ENCODE data around the gene CD69.
"Not testable (repeated sequence)": the region's sequence is repeated elsewhere in the genome, so short reads cannot be mapped to it uniquely, and the experiment has no call there.

CD69 gene

DNA sequence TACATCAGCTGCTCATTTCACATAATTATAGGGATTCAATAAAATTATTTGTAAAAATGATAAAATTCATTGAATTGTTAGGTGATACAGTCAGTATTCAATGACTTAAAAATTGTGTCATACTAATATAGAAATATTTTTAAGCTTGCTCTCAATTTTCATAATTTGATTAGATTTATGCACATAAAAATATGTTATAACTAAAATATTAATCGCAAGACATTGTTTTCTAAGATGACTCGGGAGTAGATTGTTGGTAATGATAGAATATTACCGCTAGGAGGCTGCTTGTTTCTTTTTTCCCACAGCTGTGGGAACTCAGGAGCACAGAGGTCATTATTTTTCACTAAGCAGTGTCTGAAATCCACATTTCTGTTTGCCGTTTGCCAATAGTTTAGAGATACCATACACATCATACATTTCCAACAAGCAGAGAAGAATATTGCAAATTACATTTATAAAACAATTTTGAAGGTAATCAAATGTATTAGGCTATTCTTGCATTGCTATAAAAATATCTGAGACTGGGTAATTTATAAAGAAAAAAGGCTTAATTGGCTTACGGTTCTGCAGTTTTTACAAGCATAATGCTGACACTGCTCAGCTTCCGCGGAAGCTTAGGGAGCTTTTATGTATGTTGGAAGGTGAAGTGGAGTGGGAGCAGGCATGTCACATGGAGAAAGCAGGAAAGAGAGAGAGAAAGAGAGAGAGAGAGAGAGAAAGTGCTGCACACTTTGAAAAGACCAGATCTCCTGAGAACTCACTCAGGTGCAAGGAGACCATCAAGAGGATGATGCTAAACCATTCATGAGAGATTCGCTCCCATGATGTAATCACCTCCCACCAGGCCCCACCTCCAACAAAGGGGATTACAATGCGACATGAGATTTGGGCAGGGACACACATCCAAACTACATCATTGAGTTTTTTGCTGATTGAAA, 9.2 kb downstream of the CD69 start:
- DNase-seq (ENCODE audit: low read depth in 2 of 2, low spot score in 1 of 2): peak in 1 of 2 donors; percentile 46

DNA sequence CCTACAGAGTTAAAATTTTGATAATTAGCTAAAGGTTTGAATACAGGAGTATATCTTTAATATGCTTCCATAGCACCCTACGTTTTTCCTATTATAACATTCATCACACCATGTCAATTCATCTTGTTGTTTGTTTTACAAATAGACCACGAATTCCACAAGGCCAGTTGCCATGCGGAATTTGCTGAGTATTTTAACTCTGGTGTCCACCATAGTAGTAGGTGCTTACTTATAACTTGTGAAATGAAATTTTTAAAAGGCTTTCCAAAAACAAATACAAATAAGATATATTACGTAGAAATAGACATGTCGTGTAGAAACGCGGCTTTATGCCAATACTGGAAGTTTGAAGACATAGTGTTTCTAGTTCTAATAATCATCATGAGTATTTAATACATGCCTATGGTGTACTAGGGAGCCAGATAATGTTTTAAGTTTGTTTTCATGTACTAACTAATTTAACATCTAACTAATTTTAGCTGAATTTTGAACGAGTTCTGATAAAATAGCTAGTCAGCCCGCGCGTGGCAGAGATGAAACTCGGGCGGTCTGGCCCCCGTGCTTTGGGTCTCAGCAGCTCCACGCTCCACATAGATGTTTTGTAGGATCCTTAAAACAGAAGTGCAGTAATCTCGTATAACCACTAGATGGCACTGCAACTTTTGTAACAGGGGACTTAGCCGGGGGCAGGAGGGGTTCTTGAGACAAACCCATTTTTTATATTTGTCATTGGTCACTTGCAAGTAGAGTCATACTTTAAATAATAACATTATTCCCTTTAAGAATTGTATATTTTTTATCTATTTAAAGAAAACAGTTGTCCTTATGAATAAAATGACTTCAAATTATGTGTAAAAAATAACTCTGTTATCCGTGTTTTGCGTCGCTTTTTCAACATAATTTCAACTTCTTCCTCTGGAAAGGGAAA, 10.2 kb downstream of the CD69 start:
- peak in 1 of 2 donors; percentile 37 for DNase-seq (ENCODE audit: low read depth in 2 of 2, low spot score in 1 of 2)

DNA sequence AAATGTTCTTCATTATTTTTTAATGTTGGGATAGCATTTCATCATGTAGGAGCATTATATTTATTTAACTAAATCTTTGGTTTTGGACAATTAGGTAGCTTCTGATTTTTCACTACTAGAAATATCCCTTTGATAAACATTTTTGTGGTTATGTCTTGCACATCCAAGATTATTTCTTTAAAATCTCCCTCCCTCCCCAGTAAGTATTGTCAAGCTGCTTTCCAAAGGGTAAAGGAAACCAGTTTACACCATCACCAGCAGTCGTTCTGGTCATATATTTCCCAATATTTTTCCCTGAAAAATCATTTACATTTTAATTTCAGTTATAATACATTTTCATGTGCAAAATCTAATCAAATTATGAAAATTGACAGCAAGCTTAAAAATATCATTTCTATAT, 11.1 kb downstream of the CD69 start:
- no peak for DNase-seq (ENCODE audit: low read depth in 2 of 2, low spot score in 1 of 2)

DNA sequence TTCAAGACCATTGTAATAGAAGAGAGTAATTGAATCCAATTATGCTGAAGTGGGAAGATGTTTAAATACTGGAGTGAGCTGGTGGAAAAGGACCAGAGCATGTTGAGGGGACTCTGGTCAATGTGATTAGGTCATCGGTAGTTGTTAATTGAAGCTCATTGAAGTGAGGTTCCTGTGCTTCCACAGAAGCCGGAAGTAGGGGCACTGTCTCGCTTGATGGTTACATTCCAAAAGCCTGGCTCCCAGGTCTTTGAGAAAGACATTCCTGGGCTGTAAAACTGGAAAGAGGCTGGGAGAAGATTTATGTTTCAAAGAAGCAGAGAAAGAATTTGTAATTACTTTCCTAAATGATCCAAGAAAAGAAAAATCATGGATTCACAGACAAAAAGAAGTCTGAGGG, 15.5 kb downstream of the CD69 start:
- no peak for DNase-seq (ENCODE audit: low read depth in 2 of 2, low spot score in 1 of 2)

DNA sequence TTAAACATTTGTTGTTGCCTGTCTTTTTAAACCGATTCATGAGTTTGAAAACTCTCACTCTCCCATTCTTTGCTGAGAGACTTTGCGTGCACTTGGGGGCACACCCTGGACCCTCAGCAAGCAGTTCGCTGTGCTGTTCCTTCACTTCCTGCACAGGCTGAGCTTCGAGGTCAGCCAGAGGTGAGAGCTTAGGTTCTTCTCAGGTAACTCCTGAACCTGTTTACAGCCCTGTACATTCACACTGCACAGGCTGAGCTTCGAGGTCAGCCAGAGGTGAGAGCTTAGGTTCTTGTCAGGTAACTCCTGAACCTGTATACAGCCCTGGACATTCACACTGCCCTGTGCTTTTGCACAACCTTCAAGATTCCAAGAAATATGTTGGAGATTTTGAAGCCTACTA, 18.0 kb downstream of the CD69 start:
- no peak for DNase-seq (ENCODE audit: low read depth in 2 of 2, low spot score in 1 of 2)

DNA sequence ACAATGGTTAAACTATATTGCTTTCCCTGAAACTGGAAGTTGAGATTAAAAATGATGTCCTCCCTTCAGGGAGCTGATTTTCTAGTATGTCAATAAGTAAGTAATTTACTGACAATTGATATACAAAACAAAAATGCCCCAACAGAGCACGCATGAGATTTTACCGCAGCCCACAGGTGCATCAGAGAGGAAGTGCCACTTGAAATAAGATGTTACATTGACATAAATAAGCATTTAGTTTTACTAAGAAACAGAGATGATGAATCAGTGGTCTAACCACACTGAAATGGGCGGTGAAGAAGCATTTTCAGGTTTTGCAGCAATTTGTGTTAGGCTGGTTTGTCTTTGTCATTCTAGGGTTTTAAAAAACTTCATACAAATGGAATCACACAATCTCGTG, 19.0 kb downstream of the CD69 start:
- peak in 1 of 2 donors; percentile 57 for DNase-seq (ENCODE audit: low read depth in 2 of 2, low spot score in 1 of 2)

DNA sequence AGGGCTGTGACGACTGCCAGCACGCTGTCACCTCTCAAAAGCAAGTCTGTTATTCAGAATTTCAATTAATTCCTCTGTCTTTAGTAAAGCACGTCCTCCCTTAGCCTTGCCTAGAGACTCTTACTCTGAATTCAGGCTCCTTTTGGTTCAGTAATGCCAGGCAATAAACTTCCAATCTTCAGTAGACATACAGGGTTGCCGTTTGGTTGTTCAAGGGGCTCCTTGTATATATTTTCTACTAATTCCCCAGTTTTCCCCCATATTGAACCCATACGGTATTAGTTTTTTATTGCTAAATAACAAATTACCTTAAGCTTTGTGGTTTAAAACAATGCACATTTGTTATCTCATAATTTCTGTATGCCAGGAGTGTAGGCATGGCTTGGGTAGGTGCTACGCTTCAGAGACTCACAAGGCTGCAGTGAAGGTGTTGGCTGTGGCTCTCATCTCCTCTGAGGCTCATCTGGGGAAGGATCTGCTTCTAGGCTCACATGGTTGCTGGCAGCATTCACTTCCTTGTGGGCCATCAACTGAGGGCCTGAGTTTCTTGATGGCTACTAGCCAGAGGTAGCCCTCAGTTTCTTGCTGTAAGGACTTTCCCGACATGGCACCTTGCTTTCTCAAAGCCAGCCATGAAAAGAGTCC, 20.5 kb downstream of the CD69 start:
- DNase-seq (ENCODE audit: low read depth in 2 of 2, low spot score in 1 of 2): no peak

DNA sequence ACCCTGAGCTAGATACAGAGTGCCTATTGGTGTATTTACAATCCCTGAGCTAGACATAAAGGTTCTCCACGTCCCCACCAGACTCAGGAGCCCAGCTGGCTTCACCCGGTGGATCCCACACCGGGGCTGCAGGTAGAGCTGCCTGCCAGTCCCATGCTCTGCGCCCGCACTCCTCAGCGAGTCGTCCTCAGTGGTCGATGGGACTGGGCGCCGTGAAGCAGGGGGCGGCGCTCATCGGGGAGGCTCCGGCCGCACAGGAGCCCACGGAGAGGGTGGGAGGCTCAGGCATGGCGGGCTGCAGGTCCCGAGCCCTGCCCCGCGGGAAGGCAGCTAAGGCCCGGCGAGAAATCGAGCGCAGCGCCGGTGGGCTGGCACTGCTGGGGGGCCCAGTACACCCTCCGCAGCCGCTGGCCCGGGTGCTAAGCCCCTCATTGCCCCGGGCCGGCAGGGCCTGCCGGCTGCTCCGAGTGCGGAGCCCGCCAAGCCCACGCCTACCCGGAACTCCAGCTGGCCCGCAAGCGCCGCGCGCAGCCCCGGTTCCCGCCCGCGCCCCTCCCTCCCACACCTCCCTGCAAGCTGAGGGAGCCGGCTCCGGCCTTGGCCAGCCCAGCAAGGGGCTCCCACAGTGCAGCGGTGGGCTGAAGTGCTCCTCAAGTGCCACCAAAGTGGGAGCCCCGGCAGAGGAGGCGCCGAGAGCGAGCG, 21.1 kb downstream of the CD69 start:
- DNase-seq (ENCODE audit: low read depth in 2 of 2, low spot score in 1 of 2): not testable (repeated sequence)

DNA sequence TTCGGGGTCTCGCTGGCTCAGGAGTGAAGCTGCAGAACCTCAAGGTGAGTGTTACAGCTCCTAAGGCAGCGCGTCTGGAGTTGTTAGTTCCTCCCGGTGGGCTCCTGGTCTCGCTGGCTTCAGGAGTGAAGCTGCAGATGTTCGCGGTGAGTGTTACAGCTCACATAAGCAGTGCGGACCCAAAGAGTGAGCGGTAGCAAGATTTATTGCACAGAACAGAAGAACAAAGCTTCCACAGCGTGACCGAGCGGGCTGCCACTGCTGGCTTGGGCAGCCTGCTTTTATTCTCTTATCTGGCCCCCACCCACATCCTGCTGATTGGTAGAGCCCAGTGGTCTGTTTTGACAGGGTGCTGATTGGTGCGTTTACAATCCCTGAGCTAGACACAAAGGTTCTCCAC, 21.8 kb downstream of the CD69 start:
- not testable (repeated sequence) for DNase-seq (ENCODE audit: low read depth in 2 of 2, low spot score in 1 of 2)

DNA sequence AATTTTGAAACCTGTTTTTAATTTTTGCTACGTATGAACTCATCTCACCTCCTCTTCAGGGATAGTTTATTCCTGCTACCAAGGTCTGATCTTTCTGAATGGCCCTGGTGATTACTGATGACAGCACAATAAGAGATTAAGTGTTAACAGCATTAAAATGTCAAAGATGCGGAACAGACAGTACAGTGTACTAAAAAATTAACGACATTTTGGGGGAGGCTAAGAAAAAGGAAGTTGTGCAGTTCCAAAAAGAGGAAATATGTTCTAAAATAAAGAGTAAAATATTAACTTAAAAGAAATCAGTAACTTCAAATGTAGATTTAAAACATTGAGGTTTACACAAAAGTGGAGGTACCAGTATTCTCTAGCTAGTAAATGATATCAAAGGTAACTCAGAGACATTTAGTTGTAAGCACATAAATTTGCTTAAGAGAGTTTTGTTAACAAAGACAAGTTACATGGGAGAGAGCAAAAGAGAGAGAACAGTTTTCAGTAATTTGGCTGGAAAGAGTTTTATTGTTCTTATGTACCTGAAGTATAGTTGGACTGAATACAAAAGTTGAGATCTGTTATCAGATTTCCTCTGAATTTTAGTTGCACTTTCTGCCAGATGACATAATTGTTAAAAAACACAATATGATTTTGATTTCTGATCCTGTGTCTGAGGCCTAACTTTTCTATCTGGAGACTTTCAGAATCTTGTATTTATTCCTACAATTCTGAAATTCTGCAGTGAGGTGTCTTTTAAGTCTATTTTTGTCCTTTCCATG, 23.6 kb downstream of the CD69 start:
- DNase-seq (ENCODE audit: low read depth in 2 of 2, low spot score in 1 of 2): no peak

DNA sequence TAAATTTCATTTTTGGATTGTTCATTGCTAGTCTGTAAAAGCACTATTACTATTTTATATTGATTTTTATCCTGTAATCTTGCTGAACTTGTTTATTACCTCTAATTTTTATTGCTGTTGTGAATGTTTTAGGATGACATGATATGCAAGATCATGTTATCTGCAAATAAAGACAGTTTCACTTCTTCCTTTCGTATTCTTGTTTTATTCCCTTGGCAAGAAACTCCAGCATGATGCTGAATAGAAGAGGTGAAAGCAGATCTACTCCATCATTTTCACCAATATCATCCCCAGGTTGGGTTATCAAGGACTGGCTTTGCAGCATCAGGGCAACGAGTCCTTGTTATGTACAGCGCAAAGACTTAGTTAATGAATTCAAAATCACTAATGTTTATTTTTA, 25.1 kb downstream of the CD69 start:
- no peak for DNase-seq (ENCODE audit: low read depth in 2 of 2, low spot score in 1 of 2)

DNA sequence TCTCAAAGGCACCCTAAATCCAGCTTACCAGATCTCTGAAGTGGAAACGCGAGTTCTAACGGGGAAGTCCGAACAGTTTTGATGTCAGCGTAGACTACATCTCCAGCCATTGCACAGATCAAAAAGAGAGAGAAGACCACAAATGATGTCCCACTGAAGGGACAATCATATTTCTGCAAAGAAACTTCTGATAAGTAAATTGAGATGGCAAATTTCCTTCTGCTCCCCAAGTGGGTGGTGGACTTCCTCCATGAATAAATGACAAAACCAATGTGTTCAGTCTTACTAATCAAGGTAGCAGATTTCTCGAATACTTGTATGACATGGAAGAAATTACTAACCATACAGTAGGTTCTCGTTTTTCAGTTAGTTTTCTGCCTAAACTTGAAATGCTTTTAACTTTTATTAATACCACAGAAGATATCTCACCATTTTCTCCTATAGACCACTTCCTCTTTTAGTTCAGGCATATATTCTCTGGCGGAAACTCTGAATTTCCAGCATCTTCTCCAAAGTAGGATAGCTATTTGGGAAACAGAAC, 27.7 kb downstream of the CD69 start, which contains the start of gene CLECL1:
Gene CLECL1 (minus strand): TSS at position 177 of the 541 bp plus-strand sequence.
- DNase-seq (ENCODE audit: low read depth in 2 of 2, low spot score in 1 of 2): no peak

DNA sequence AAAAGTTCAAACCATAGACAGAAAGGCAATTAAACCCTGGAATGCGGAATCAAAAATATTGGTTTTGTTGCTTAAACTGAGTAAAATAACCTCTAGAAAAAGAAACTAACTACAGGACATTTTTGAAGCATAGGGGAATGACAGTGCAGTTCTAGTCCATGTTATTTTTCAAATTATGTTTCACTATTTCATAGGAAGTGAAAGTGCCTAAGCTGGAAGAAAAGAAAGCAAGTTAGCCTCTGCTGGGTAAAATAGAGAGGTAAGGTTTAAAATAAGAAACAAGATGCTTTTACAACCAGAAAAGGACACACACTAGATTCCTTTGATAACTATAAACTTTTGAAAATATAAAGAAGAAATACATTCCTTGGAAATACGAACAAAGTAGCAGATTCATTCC, 28.9 kb downstream of the CD69 start:
- DNase-seq (ENCODE audit: low read depth in 2 of 2, low spot score in 1 of 2): no peak

DNA sequence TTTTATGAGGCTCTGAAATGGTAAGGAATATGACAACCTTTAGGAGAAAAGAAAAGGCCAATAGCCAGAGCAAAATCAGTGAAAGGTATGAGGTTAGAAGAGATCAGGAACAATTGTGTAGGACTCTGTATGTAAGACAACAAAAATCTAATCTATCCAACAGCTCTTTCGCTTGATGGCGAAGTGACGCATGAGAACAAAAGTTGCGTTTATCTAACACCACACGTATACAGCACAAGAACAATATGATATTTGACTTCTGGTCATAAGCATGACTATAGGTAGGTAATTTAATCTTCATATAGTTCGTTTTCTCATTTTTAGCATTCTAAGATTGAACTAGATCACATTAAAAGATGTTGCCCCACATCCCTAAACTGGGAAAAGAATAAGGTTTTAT, 29.3 kb downstream of the CD69 start:
- DNase-seq (ENCODE audit: low read depth in 2 of 2, low spot score in 1 of 2): no peak

DNA sequence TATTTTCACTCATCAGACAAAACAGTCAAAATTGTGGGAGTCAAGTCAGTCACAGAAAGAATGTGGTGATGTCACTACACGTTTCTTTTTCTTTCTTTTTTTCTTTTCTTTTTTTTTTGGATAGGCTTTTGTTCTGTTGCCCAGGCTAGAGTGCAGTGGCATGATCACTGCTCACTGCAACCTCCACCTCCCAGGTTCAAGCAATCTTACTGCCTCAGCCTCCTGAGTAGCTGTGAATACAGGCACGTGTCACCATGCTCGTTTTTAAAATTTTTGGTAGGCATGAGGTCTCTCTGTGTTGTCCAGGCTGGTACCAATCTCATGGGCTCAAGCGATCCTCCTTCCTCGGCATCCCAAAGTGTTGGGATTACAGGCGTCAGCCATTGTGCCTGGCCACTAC, 30.1 kb downstream of the CD69 start:
- no peak for DNase-seq (ENCODE audit: low read depth in 2 of 2, low spot score in 1 of 2)

DNA sequence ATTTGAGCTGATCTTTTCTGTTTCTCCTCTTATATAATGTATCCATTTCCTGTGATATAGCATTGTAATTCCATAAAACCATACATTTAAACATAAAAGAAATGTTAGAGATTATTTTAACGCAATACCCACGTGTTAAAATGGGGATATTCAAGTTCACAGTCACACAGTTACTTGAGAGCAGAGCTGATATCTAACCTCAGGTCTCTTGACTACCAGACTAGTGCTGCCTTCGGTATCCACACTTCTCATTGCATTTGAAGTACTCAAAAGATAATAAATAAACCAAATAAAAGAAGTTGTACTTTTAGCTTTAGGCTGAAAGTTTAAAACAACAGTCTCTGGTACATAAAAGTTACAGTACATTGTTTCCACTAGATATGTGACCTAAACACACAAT, 30.7 kb downstream of the CD69 start:
- DNase-seq (ENCODE audit: low read depth in 2 of 2, low spot score in 1 of 2): no peak

DNA sequence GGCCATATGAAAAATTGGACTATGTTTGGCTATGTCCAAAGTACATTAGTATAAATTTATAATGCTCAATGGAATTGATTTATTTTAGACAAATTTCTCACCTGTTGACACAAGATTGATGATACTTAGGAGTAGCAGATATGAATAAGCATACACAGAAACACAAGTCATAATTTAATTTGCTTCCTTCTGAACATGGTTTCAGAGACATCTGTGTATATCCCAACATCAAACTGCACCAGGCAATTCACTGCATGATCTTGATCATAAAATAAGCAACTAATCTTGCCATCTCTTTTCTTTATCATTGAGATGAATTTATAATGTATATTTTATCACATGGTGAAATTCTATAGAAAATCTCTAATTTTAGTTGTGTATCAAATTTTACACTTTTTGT, 31.6 kb downstream of the CD69 start:
- DNase-seq (ENCODE audit: low read depth in 2 of 2, low spot score in 1 of 2): no peak

DNA sequence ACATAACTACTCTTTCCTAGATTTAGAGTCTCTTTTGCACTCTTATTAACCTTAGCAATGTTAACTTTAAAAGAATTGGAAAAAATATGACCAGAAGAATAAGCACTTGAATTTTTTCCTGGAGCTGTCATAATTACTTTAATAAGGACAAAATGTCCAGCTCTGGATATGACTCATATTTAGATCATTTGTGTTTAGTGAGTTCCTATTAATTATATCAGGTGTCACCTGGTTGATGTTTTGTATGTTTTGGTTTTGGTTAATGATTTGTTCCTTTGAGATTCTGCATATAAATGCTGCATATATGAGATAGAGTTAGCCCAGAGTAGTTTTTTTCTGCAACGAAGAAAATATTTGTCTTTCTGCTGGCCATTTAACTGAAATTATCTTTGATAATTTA, 32.9 kb downstream of the CD69 start:
- no peak for DNase-seq (ENCODE audit: low read depth in 2 of 2, low spot score in 1 of 2)

DNA sequence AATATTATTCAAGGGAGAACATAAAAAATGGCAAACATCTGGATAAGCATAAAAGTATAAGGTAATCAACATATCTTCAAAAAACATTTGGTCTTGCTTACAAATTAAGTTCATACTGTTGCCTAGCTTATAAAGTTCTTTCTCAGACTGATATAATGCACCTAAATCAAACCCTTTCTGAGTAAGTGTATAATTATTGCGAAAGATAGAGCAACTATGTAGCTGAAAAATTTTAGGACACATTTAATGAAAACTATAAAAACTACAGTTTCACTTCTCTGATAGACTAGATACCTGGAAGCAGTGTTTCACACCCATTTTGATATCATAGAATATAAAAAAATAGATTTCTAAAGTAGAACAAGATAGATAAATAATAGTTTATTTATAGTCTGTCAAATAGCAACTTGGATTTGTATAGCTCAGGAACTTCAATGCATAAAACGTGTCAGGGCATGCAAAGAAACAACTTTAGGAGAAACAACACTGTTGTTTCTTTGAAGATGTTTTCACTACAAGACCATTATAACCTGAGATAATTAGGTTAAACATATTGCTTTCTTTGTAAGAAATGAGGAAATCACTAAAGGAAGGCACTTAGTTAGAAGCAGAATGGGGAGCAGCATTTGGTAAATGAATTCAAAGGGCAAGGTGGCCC, 35.4 kb downstream of the CD69 start:
- DNase-seq (ENCODE audit: low read depth in 2 of 2, low spot score in 1 of 2): no peak

Data from stimulated activated CD8-positive, alpha-beta memory T cell treated with anti-CD3 and anti-CD28 coated beads, Interleukin-4, amount 100 ng/mL, for 4 hours (primary cell).